Measurements from ENCODE around the gene PARP11.

Gene PARP11

GRCh38 chr12:3795492-3796133 is 77.6 kb downstream of the PARP11 start:
- H3K36me3 ChIP-seq (ENCODE audit: control insufficient read depth, insufficient read depth, low read length): no peaks in the 10 kb centered on the region
- H3K27me3 ChIP-seq (replicated peaks; ENCODE audit: control insufficient read depth, insufficient read depth, low read length): no peaks in the 10 kb centered on the region
- no peak for DNase-seq (ENCODE audit: extremely low read depth, insufficient read length)
- no peak overlapping the region for H3K4me3 ChIP-seq (replicated peaks; ENCODE audit: low read depth, low read length)
- TF ChIP-seq CTCF (IDR thresholded peaks at IDR 0.05; ENCODE audit: insufficient read depth, low read length, poor library complexity, severe bottlenecking): no peak

- no peak for TF ChIP-seq CTCF (IDR thresholded peaks at IDR 0.05; ENCODE audit: insufficient read depth, low read length, poor library complexity, severe bottlenecking)
- no peak overlapping the region for H3K4me3 ChIP-seq (replicated peaks; ENCODE audit: low read depth, low read length)
- no peak for DNase-seq (ENCODE audit: extremely low read depth, insufficient read length)
- H3K36me3 ChIP-seq (ENCODE audit: control insufficient read depth, insufficient read depth, low read length): no peaks in the 10 kb centered on the region
- H3K27me3 ChIP-seq (replicated peaks; ENCODE audit: control insufficient read depth, insufficient read depth, low read length): no peaks in the 10 kb centered on the region
These were observed 78.1 kb downstream of the PARP11 start for GRCh38 chr12:3795066-3795465.

GRCh38 chr12:3792623-3793288 is 80.4 kb downstream of the PARP11 start:
- no peak for DNase-seq (ENCODE audit: extremely low read depth, insufficient read length)
- H3K27me3 ChIP-seq (replicated peaks; ENCODE audit: control insufficient read depth, insufficient read depth, low read length): no peaks in the 10 kb centered on the region
- no peak overlapping the region for H3K4me3 ChIP-seq (replicated peaks; ENCODE audit: low read depth, low read length)
- no peak for TF ChIP-seq CTCF (IDR thresholded peaks at IDR 0.05; ENCODE audit: insufficient read depth, low read length, poor library complexity, severe bottlenecking)
- no peaks in the 10 kb centered on the region for H3K36me3 ChIP-seq (ENCODE audit: control insufficient read depth, insufficient read depth, low read length)

GRCh38 chr12:3791256-3791874 is 81.8 kb downstream of the PARP11 start:
- no peak overlapping the region for H3K4me3 ChIP-seq (replicated peaks; ENCODE audit: low read depth, low read length)
- no peaks in the 10 kb centered on the region for H3K27me3 ChIP-seq (replicated peaks; ENCODE audit: control insufficient read depth, insufficient read depth, low read length)
- H3K36me3 ChIP-seq (ENCODE audit: control insufficient read depth, insufficient read depth, low read length): no peaks in the 10 kb centered on the region
- DNase-seq (ENCODE audit: extremely low read depth, insufficient read length): no peak
- TF ChIP-seq CTCF (IDR thresholded peaks at IDR 0.05; ENCODE audit: insufficient read depth, low read length, poor library complexity, severe bottlenecking): no peak

GRCh38 chr12:3790642-3791041 is 82.6 kb downstream of the PARP11 start:
- DNase-seq (ENCODE audit: extremely low read depth, insufficient read length): no peak
- Histone ChIP-seq H3K27me3 (replicated peaks; ENCODE audit: control insufficient read depth, insufficient read depth, low read length) (no peaks in the 10 kb centered on the region), H3K36me3 (ENCODE audit: control insufficient read depth, insufficient read depth, low read length) (no peaks in the 10 kb centered on the region), H3K4me3 (replicated peaks; ENCODE audit: low read depth, low read length) (no peak overlapping the region)
- TF ChIP-seq CTCF (IDR thresholded peaks at IDR 0.05; ENCODE audit: insufficient read depth, low read length, poor library complexity, severe bottlenecking): no peak
